GM12878 (cell line): ENCODE data around the gene LRRC31. TPM values are rescaled to one million over a fixed set of nuclear protein-coding genes. Genes with fewer than 3 reads are reported as not detected.

Source experiments
- ATF7 ChIP-seq: fragments of 450-650 bp; IDR thresholded peaks from 2 replicates; pipeline ENCODE4 v1.6.1; 2016; ENCODE audit warnings: low read depth, mild to moderate bottlenecking
- BCL11A ChIP-seq: IDR thresholded peaks from 2 replicates; pipeline ENCODE4 v1.6.1; 2011; ENCODE audit warnings: low read depth, low read length
- IKZF2 ChIP-seq, 2 experiments: fragments of 450-650 bp; IDR thresholded peaks; 2 replicates each; pipeline ENCODE4 v1.6.1; 2017; ENCODE audit warnings: mild to moderate bottlenecking in 2 of 2, moderate library complexity in 2 of 2
- MTA2 ChIP-seq: fragments of 450-650 bp; IDR thresholded peaks from 2 replicates; pipeline ENCODE4 v1.6.1; 2016; ENCODE audit warnings: low read depth, mild to moderate bottlenecking, moderate library complexity
- RCOR1 ChIP-seq: conservative IDR thresholded peaks from 2 replicates; pipeline ENCODE4 v1.6.1; 2012; ENCODE audit warnings: low read depth, low read length, improper control_type of control experiment
- TAF1 ChIP-seq: IDR thresholded peaks from 2 replicates; pipeline ENCODE4 v1.6.1; 2011; ENCODE audit warnings: mild to moderate bottlenecking, low read depth, low read length, borderline replicate concordance
- TCF3 ChIP-seq: IDR thresholded peaks from 2 replicates; pipeline ENCODE4 v1.6.1; 2012; ENCODE audit warnings: low read depth, mild to moderate bottlenecking, low read length, borderline replicate concordance; ENCODE audit not compliant: insufficient read depth
- WRNIP1 ChIP-seq: IDR thresholded peaks from 2 replicates; pipeline ENCODE4 v1.6.1; 2011; ENCODE audit warnings: low read depth, low read length, improper control_type of control experiment, borderline replicate concordance
- ZSCAN29 ChIP-seq: fragments of 450-650 bp; IDR thresholded peaks from 2 replicates; pipeline ENCODE4 v1.6.1; 2017; ENCODE audit warnings: mild to moderate bottlenecking, moderate library complexity
- polyA plus RNA-seq, 11 experiments: library from polyadenylated mRNA; depleted of rRNA in 4 of 11; unstranded in 6 of 11; stranded (reverse) in 5 of 11; fragments of >200 nt; fragmentation: Nextera tagmentation in 4 of 11; fragmentation: Illumina TruSeq in 1 of 11; extraction: Ambion mirVana in 4 of 11; extraction: Trizol in 1 of 11; gene quantifications; 1 replicate in 1 of 11; 2 replicates in 10 of 11; pipeline versions ENCODE4 v1.2.1 to v1.2.3, GENCODE V29; 2011 to 2016; ENCODE audit warnings: inconsistent platforms in 2 of 11, missing spikeins in 2 of 11, low read depth in 1 of 11
- total RNA-seq, 4 experiments: library from RNA; depleted of rRNA in 3 of 4; stranded (reverse); fragments of >200 nt in 3 of 4; fragmentation: Illumina TruSeq in 1 of 4; extraction: Trizol in 1 of 4; gene quantifications; 2 replicates each; pipeline versions ENCODE4 v1.2.1 to v1.2.3, GENCODE V29; 2013 to 2021
- TF ChIP-seq, protein P1 (sequence below): fragments of 450-650 bp; IDR thresholded peaks from 2 replicates; pipeline ENCODE4 v1.6.1; 2018; ENCODE audit warnings: mild to moderate bottlenecking, low read depth, moderate library complexity; ENCODE audit not compliant: partially characterized antibody
- TF ChIP-seq, protein P2 (sequence below): fragments of 450-650 bp; IDR thresholded peaks from 2 replicates; pipeline ENCODE4 v1.6.1; 2014; ENCODE audit warnings: mild to moderate bottlenecking

LRRC31 gene
- total and polyA plus RNA-seq, 10 of the 15 experiments (the other 5 are each of a cell fraction or from before 2014, with no cell fraction given): 0.04 to 0.06 (median 0.06) TPM; not detected in 7

DNA sequence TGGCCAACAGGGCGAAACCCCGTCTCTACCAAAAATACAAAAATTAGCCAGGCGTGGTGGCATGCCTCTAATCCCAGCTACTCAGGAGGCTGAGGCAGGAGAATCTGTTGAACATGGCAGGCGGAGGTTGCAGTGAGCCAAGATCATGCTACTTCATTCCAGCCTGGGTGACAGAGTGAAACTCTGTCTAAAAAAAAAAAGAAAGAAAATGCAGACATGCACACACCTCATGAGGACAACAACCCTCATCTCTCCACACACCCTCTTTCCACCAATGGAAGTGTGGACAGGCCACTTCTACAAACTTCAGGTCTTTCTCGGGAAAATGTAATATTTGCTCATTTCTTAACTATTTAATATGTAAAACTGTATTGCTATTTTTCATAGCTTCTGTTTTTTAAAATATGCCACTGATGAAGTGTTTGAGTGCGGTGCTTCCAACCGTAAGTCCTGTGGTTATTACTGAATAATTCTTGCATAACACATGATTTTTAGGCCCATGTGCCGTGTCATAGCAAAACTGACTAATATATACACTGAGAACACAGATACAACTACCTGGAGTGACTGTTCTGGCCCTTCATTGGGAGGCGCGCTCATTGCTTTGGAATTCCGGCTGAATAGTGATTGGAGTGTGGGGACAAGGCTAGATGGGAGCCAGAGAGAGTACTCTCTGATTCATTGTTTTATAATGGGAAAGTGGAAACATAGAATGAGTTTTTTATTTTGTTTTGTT is 23.1 kb downstream of the LRRC31 start (continued):
- TF ChIP-seq, protein P1, sequence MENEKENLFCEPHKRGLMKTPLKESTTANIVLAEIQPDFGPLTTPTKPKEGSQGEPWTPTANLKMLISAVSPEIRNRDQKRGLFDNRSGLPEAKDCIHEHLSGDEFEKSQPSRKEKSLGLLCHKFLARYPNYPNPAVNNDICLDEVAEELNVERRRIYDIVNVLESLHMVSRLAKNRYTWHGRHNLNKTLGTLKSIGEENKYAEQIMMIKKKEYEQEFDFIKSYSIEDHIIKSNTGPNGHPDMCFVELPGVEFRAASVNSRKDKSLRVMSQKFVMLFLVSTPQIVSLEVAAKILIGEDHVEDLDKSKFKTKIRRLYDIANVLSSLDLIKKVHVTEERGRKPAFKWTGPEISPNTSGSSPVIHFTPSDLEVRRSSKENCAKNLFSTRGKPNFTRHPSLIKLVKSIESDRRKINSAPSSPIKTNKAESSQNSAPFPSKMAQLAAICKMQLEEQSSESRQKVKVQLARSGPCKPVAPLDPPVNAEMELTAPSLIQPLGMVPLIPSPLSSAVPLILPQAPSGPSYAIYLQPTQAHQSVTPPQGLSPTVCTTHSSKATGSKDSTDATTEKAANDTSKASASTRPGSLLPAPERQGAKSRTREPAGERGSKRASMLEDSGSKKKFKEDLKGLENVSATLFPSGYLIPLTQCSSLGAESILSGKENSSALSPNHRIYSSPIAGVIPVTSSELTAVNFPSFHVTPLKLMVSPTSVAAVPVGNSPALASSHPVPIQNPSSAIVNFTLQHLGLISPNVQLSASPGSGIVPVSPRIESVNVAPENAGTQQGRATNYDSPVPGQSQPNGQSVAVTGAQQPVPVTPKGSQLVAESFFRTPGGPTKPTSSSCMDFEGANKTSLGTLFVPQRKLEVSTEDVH: no peak
- TF ChIP-seq, protein P2, sequence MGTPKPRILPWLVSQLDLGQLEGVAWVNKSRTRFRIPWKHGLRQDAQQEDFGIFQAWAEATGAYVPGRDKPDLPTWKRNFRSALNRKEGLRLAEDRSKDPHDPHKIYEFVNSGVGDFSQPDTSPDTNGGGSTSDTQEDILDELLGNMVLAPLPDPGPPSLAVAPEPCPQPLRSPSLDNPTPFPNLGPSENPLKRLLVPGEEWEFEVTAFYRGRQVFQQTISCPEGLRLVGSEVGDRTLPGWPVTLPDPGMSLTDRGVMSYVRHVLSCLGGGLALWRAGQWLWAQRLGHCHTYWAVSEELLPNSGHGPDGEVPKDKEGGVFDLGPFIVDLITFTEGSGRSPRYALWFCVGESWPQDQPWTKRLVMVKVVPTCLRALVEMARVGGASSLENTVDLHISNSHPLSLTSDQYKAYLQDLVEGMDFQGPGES: no peak
- TF ChIP-seq TCF3: peak; percentile 25; the same call in 1 of the 2 replicates
- TF ChIP-seq BCL11A: peak; percentile 73; the same call in 1 of the 2 replicates
- no peak for TF ChIP-seq ZSCAN29
- no peak for TF ChIP-seq WRNIP1
- TF ChIP-seq ATF7: peak; percentile 29; the same call in 1 of the 2 replicates
- no peak for TF ChIP-seq RCOR1
- TF ChIP-seq MTA2: peak; percentile 55; the same call in 1 of the 2 replicates
- peak; percentile 56 to 58 for TF ChIP-seq IKZF2 (IDR thresholded peaks at IDR 0.05)
- no peak for TF ChIP-seq TAF1
